Liver (tissue), 2 donors: ENCODE measurements around the gene DHRS1.
A peak's percentile ranks its signal among the peaks of the same experiment; 100 is the strongest.

Experiments
- SP1 ChIP-seq: IDR thresholded peaks from 2 replicates; pipeline ENCODE4 v1.6.1; 2018; ENCODE audit warnings: antibody characterized with exemption, mild to moderate bottlenecking
- ZBTB33 ChIP-seq: IDR thresholded peaks from 2 replicates; pipeline ENCODE4 v1.6.1; 2016; ENCODE audit warnings: antibody characterized with exemption
- donor health status: healthy.

GRCh38 chr14:24315807-24316596 is 16.4 kb upstream of the DHRS1 start:
- TF ChIP-seq SP1 (peak; percentile 55), ZBTB33 (no peak)
